HCT116 (cell line): ENCODE results near the gene TMEM74B. TPM values are rescaled to one million over a fixed set of nuclear protein-coding genes. Genes with fewer than 3 reads are reported as not detected.

Experiments used
- ATAC-seq: fragments of 200-7000 bp; cut with Tn5 transposase; 2 replicates; pipeline ENCODE4 v1.9.1; 2020; ENCODE audit warnings: mild to moderate bottlenecking, moderate library complexity
- BruUV-seq: library from RNA; stranded (reverse); fragments of 400-500 nt; replicated peaks from 2 replicates; lab custom pipeline; 2021; lab: Mats Ljungman, UMichigan
- CTCF ChIA-PET: fragments of 300-600 bp; sonication (Branson Sonifier 250); formaldehyde crosslinking; loops from one replicate; lab custom pipeline; 2021; ENCODE audit warnings: antibody characterized with exemption; lab: Charles Lee
- POLR2A ChIA-PET: fragments of 300-600, 350-600 bp; sonication (Branson Sonifier 250); formaldehyde crosslinking; loops from one replicate; lab custom pipeline; 2021; ENCODE audit warnings: antibody characterized with exemption; lab: Charles Lee
- RAD21 ChIA-PET, 2 experiments: fragments of 300-600 bp; sonication (Branson Sonifier 250); formaldehyde crosslinking; loops; one replicate each; lab custom pipeline; 2023; ENCODE audit warnings: low total read pairs in 2 of 2; ENCODE audit not compliant: uncharacterized antibody in 2 of 2, unreplicated experiment in 2 of 2, low non-redundant PET in 1 of 2; lab: Charles Lee
- DNase-seq: peaks from one replicate; pipeline ENCODE4 v3.0.0-alpha.2; 2010; ENCODE audit warnings: low read depth, low spot score
- H2AFZ ChIP-seq: fragments of 200-600 bp; shearing (Covaris generic), sonication (generic); 2 replicates; pipeline ENCODE4 v1.6.1; 2017; ENCODE audit warnings: low read depth, mixed run types, mixed read lengths, antibody characterized with exemption, low read length; ENCODE audit not compliant: poor library complexity, severe bottlenecking
- H3K27ac ChIP-seq: 2 replicates; pipeline ENCODE4 v1.5.1; 2012; ENCODE audit warnings: low read depth, low read length
- H3K27me3 ChIP-seq: fragments of 200-600 bp; sonication (generic); 2 replicates; pipeline ENCODE4 v1.6.1; 2016; ENCODE audit warnings: mixed run types, low read length, mixed read lengths; ENCODE audit not compliant: insufficient read depth
- H3K36me3 ChIP-seq, 2 experiments: fragments of 200-500 bp in 1 of 2; fragments of 200-600 bp in 1 of 2; sonication (Bioruptor generic) in 1 of 2; sonication (generic) in 1 of 2; 2 replicates each; pipeline versions ENCODE4 v1.5.1 to v1.6.1; 2014 to 2016; ENCODE audit warnings: low read length in 2 of 2, inconsistent platforms in 1 of 2, mixed read lengths in 1 of 2, mixed run types in 1 of 2; ENCODE audit not compliant: insufficient read depth in 2 of 2, control insufficient read depth in 1 of 2
- H3K4me1 ChIP-seq, 2 experiments: fragments of 200-600 bp in 1 of 2; sonication (generic) in 1 of 2; 2 replicates each; pipeline versions ENCODE4 v1.5.1 to v1.6.1; 2012 to 2017; ENCODE audit warnings: low read length in 2 of 2, inconsistent platforms in 1 of 2, mild to moderate bottlenecking in 1 of 2, mixed read lengths in 1 of 2, mixed run types in 1 of 2, moderate library complexity in 1 of 2; ENCODE audit not compliant: insufficient read depth in 2 of 2, control insufficient read depth in 1 of 2
- H3K4me2 ChIP-seq: fragments of 200-600 bp; sonication (generic); 2 replicates; pipeline ENCODE4 v1.6.1; 2017; ENCODE audit warnings: mixed run types, low read length, mixed read lengths
- H3K4me3 ChIP-seq, 2 experiments: fragments of 200-600 bp in 1 of 2; sonication (generic) in 1 of 2; replicated peaks in 1 of 2; 2 replicates each; pipeline ENCODE4 v1.5.1; 2011 to 2016; ENCODE audit warnings: low read length in 2 of 2, control low read depth in 1 of 2, low read depth in 1 of 2, mild to moderate bottlenecking in 1 of 2, mixed read lengths in 1 of 2, mixed run types in 1 of 2
- H3K79me2 ChIP-seq: fragments of 200-600 bp; sonication (generic); 2 replicates; pipeline ENCODE4 v1.6.1; 2017; ENCODE audit warnings: mild to moderate bottlenecking, mixed run types, low read length, moderate library complexity, mixed read lengths; ENCODE audit not compliant: insufficient read depth
- H3K9ac ChIP-seq: fragments of 200-600 bp; sonication (generic); 2 replicates; pipeline ENCODE4 v1.6.1; 2016; ENCODE audit warnings: low read length, mixed read lengths
- H3K9me2 ChIP-seq: fragments of 200-600 bp; sonication (generic), shearing (Covaris generic); 2 replicates; pipeline ENCODE4 v1.6.1; 2017; ENCODE audit warnings: mixed run types, mild to moderate bottlenecking, moderate library complexity; ENCODE audit not compliant: insufficient read depth
- H3K9me3 ChIP-seq, 2 experiments: fragments of 200-500 bp in 1 of 2; fragments of 200-600 bp in 1 of 2; sonication (Bioruptor generic) in 1 of 2; sonication (generic) in 1 of 2; 2 replicates each; pipeline ENCODE4 v1.6.1; 2014 to 2017; ENCODE audit warnings: low read length in 2 of 2, mixed read lengths in 2 of 2, inconsistent platforms in 1 of 2, low read depth in 1 of 2, mild to moderate bottlenecking in 1 of 2, mixed run types in 1 of 2, moderate library complexity in 1 of 2; ENCODE audit not compliant: control insufficient read depth in 1 of 2, insufficient read depth in 1 of 2
- H4K20me1 ChIP-seq: fragments of 200-600 bp; sonication (generic), shearing (Covaris generic); 2 replicates; pipeline ENCODE4 v1.6.1; 2017; ENCODE audit warnings: mixed run types, mild to moderate bottlenecking, moderate library complexity; ENCODE audit not compliant: insufficient read depth
- CBX3 ChIP-seq: IDR thresholded peaks from 2 replicates; pipeline ENCODE4 v1.6.1; 2012; ENCODE audit warnings: low read depth
- EGR1 ChIP-seq: IDR thresholded peaks from 2 replicates; pipeline ENCODE4 v1.6.1; 2012; ENCODE audit warnings: low read depth
- ELF1 ChIP-seq: IDR thresholded peaks from 2 replicates; pipeline ENCODE4 v1.6.1; 2012; ENCODE audit warnings: low read depth, borderline replicate concordance
- EZH2 ChIP-seq: fragments of 200-600 bp; sonication (generic); IDR thresholded peaks from 2 replicates; pipeline ENCODE4 v1.6.1; 2017; ENCODE audit warnings: antibody characterized with exemption, mixed run types
- FOSL1 ChIP-seq: IDR thresholded peaks from 2 replicates; pipeline ENCODE4 v1.6.1; 2012; ENCODE audit warnings: low read depth
- POLR2AphosphoS5 ChIP-seq: IDR thresholded peaks from 2 replicates; pipeline ENCODE4 v1.6.1; 2011; ENCODE audit warnings: mild to moderate bottlenecking, low read depth, low read length, moderate library complexity
- RAD21 ChIP-seq: IDR thresholded peaks from 2 replicates; pipeline ENCODE4 v1.6.1; 2012; ENCODE audit warnings: low read depth, mild to moderate bottlenecking
- TCF7L2 ChIP-seq: IDR thresholded peaks from 2 replicates; pipeline ENCODE4 v1.7.0; 2011; ENCODE audit warnings: borderline replicate concordance, inconsistent platforms; ENCODE audit not compliant: insufficient read depth, insufficient read length; ENCODE audit errors: extremely low read depth
- YY1 ChIP-seq: IDR thresholded peaks from 2 replicates; pipeline ENCODE4 v1.6.1; 2011; ENCODE audit warnings: low read length, low read depth, moderate library complexity, mild to moderate bottlenecking; ENCODE audit not compliant: insufficient replicate concordance; ENCODE audit errors: extremely low read depth
- intact Hi-C: fragments of 100-400 bp; cut with micrococcal nuclease; formaldehyde crosslinking; loops from 2 replicates; pipeline ENCODE4 v1.10.0; 2022
- total RNA-seq: library from RNA; stranded (reverse); gene quantifications from one replicate; pipeline ENCODE4 v1.2.1, GENCODE V29; 2021; ENCODE audit not compliant: unreplicated experiment
- TF ChIP-seq, protein P1 (sequence below): IDR thresholded peaks from 2 replicates; pipeline ENCODE4 v1.6.1; 2012; ENCODE audit warnings: low read depth
- TF ChIP-seq, protein P2 (sequence below), 3 experiments: fragments of 200-600 bp in 1 of 3; sonication (generic) in 1 of 3; IDR thresholded peaks in 2 of 3; conservative IDR thresholded peaks in 1 of 3; 2 replicates each; pipeline ENCODE4 v1.5.1; 2012 to 2017; ENCODE audit warnings: low read depth in 2 of 3, low read length in 2 of 3, antibody characterized with exemption in 1 of 3, borderline replicate concordance in 1 of 3, control low read depth in 1 of 3, mild to moderate bottlenecking in 1 of 3, mixed read lengths in 1 of 3, mixed run types in 1 of 3, moderate library complexity in 1 of 3; ENCODE audit not compliant: insufficient read depth in 1 of 3

Gene TMEM74B
- total RNA-seq, 1 experiment from 2014 or later: 25.7 TPM

DNA sequence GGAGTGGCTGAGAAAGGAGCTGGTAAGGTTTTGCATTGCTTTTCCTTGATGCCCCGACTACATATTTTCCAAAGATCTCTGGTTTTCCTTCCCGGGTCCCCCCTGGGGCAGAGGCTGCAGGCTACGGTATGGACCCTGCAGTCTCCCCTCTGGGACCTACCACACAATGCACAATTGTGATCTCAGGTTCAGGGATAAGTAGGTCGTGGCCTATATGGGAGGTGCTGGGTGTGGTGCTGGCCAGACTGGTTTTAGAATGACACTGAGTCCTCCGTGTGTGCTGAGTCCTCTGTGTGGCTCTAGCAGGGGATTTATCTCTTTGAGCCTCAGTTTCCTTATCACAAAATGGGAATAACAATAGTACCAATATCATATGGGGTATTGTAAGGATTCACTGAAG is 18.8 kb upstream of the TMEM74B start:
- H3K36me3 ChIP-seq: no peaks in the 10 kb centered on the region
- no peak for DNase-seq
- BruUV-seq: no TSS peak
- no peaks in the 10 kb centered on the region for H3K79me2 ChIP-seq
- ATAC-seq: no peak; the same call in 1 of the 2 replicates
- no peaks in the 10 kb centered on the region for H4K20me1 ChIP-seq
- RAD21 ChIA-PET: no interaction called here
- TF ChIP-seq, protein P1, sequence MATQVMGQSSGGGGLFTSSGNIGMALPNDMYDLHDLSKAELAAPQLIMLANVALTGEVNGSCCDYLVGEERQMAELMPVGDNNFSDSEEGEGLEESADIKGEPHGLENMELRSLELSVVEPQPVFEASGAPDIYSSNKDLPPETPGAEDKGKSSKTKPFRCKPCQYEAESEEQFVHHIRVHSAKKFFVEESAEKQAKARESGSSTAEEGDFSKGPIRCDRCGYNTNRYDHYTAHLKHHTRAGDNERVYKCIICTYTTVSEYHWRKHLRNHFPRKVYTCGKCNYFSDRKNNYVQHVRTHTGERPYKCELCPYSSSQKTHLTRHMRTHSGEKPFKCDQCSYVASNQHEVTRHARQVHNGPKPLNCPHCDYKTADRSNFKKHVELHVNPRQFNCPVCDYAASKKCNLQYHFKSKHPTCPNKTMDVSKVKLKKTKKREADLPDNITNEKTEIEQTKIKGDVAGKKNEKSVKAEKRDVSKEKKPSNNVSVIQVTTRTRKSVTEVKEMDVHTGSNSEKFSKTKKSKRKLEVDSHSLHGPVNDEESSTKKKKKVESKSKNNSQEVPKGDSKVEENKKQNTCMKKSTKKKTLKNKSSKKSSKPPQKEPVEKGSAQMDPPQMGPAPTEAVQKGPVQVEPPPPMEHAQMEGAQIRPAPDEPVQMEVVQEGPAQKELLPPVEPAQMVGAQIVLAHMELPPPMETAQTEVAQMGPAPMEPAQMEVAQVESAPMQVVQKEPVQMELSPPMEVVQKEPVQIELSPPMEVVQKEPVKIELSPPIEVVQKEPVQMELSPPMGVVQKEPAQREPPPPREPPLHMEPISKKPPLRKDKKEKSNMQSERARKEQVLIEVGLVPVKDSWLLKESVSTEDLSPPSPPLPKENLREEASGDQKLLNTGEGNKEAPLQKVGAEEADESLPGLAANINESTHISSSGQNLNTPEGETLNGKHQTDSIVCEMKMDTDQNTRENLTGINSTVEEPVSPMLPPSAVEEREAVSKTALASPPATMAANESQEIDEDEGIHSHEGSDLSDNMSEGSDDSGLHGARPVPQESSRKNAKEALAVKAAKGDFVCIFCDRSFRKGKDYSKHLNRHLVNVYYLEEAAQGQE: no peak
- TF ChIP-seq POLR2AphosphoS5: no peak
- no peak for TF ChIP-seq FOSL1
- TF ChIP-seq CBX3: no peak
- TF ChIP-seq, protein P2, sequence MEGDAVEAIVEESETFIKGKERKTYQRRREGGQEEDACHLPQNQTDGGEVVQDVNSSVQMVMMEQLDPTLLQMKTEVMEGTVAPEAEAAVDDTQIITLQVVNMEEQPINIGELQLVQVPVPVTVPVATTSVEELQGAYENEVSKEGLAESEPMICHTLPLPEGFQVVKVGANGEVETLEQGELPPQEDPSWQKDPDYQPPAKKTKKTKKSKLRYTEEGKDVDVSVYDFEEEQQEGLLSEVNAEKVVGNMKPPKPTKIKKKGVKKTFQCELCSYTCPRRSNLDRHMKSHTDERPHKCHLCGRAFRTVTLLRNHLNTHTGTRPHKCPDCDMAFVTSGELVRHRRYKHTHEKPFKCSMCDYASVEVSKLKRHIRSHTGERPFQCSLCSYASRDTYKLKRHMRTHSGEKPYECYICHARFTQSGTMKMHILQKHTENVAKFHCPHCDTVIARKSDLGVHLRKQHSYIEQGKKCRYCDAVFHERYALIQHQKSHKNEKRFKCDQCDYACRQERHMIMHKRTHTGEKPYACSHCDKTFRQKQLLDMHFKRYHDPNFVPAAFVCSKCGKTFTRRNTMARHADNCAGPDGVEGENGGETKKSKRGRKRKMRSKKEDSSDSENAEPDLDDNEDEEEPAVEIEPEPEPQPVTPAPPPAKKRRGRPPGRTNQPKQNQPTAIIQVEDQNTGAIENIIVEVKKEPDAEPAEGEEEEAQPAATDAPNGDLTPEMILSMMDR (IDR thresholded peaks at IDR 0.05 in 2 of 3, conservative IDR thresholded peaks at IDR 0.05 in 1 of 3; ENCODE audit: borderline replicate concordance in 1 of 3, insufficient read depth in 1 of 3, low read depth in 2 of 3, low read length in 2 of 3): no peak
- TF ChIP-seq RAD21: no peak
- no peak for TF ChIP-seq YY1
- no peak for TF ChIP-seq EGR1
- TF ChIP-seq EZH2: no peak
- TF ChIP-seq ELF1: no peak
- no peak for TF ChIP-seq TCF7L2
- TF ChIP-seq, all 23 proteins: peak for 0
- Histone ChIP-seq H3K9ac (no peak overlapping the region), H3K4me1 (peaks cover 0 to 9% of the 10 kb centered on the region in 2 experiments; a peak in 1 of 4 replicates), H3K4me2 (no peak overlapping the region), H3K4me3 (no peak overlapping the region), H3K27me3 (peaks cover 7% of the 10 kb centered on the region; the same call in 1 of the 2 replicates), H3K27ac (no peak overlapping the region), H3K9me2 (no peaks in the 10 kb centered on the region), H3K9me3 (no peaks in the 10 kb centered on the region), H2AFZ (no peak overlapping the region)
- POLR2A ChIA-PET: no interaction called here
- CTCF ChIA-PET: interaction anchor here (0.6 kb wide), 1 partner anchor 19 kb away, joined by 4 read pairs; the partner anchor contains the start of gene TMEM74B
- intact Hi-C loops: no loop called here
